Astrocyte (in vitro differentiated cells and primary cell): ENCODE data around the gene IQCK. TPM values are rescaled to one million over a fixed set of nuclear protein-coding genes. Genes with fewer than 3 reads are reported as not detected.

Source experiments
- DNase-seq: peaks from one replicate; pipeline ENCODE4 v3.0.0-alpha.2; 2010; ENCODE audit warnings: low read depth
- FAIRE-seq: peaks from 2 replicates; lab custom pipeline; 2011; peaks lifted over from hg19 to GRCh38; lab: Jason Lieb, UNC
- H2AFZ ChIP-seq: 2 replicates; pipeline ENCODE4 v1.6.0; 2012; ENCODE audit warnings: low read depth, low read length, inconsistent platforms
- H3K27ac ChIP-seq: 2 replicates; pipeline ENCODE4 v1.5.1; 2011; ENCODE audit warnings: low read depth, low read length, inconsistent platforms
- H3K27me3 ChIP-seq: 2 replicates; pipeline ENCODE4 v1.6.0; 2011; ENCODE audit warnings: low read length, inconsistent platforms; ENCODE audit not compliant: insufficient read depth
- H3K36me3 ChIP-seq: 2 replicates; pipeline ENCODE4 v1.5.1; 2011; ENCODE audit warnings: low read length, inconsistent platforms; ENCODE audit not compliant: insufficient read depth
- H3K4me1 ChIP-seq: 2 replicates; pipeline ENCODE4 v1.5.1; 2011; ENCODE audit warnings: low read length, inconsistent platforms; ENCODE audit not compliant: insufficient read depth
- H3K4me2 ChIP-seq: 2 replicates; pipeline ENCODE4 v1.6.0; 2012; ENCODE audit warnings: low read length, inconsistent platforms
- H3K4me3 ChIP-seq: 2 replicates; pipeline ENCODE4 v1.5.1; 2011; ENCODE audit warnings: low read depth, mild to moderate bottlenecking, low read length, inconsistent platforms; ENCODE audit not compliant: insufficient read depth
- H3K79me2 ChIP-seq: 2 replicates; pipeline ENCODE4 v1.6.0; 2012; ENCODE audit warnings: mild to moderate bottlenecking, low read length, inconsistent platforms; ENCODE audit not compliant: insufficient read depth
- H3K9ac ChIP-seq: 2 replicates; pipeline ENCODE4 v1.6.0; 2012; ENCODE audit warnings: mild to moderate bottlenecking, low read length, inconsistent platforms
- H3K9me3 ChIP-seq: 2 replicates; pipeline ENCODE4 v1.5.1; 2012; ENCODE audit warnings: low read depth, mild to moderate bottlenecking, low read length, inconsistent platforms; ENCODE audit not compliant: insufficient read depth
- H4K20me1 ChIP-seq: 2 replicates; pipeline ENCODE4 v1.6.0; 2012; ENCODE audit warnings: low read length, inconsistent platforms; ENCODE audit not compliant: insufficient read depth
- H3K27ac Mint-ChIP-seq: one replicate; pipeline ENCODE4 v1.8.0; 2021; ENCODE audit warnings: mild to moderate bottlenecking, mixed read lengths; ENCODE audit not compliant: unreplicated experiment
- H3K27me3 Mint-ChIP-seq: one replicate; pipeline ENCODE4 v1.8.0; 2021; ENCODE audit warnings: low read depth, mixed read lengths; ENCODE audit not compliant: unreplicated experiment
- H3K36me3 Mint-ChIP-seq: one replicate; pipeline ENCODE4 v1.8.0; 2021; ENCODE audit warnings: low read depth, mixed read lengths; ENCODE audit not compliant: unreplicated experiment
- H3K4me1 Mint-ChIP-seq: one replicate; pipeline ENCODE4 v1.8.0; 2021; ENCODE audit warnings: low read depth, mixed read lengths; ENCODE audit not compliant: unreplicated experiment
- H3K4me3 Mint-ChIP-seq: one replicate; pipeline ENCODE4 v1.8.0; 2021; ENCODE audit warnings: mild to moderate bottlenecking, moderate library complexity, mixed read lengths; ENCODE audit not compliant: unreplicated experiment
- H3K9me3 Mint-ChIP-seq: one replicate; pipeline ENCODE4 v1.8.0; 2021; ENCODE audit warnings: mild to moderate bottlenecking, mixed read lengths; ENCODE audit not compliant: unreplicated experiment
- CTCF ChIP-seq: IDR thresholded peaks from 2 replicates; pipeline ENCODE4 v1.5.1; 2011; ENCODE audit warnings: low read depth, mild to moderate bottlenecking, inconsistent platforms, low read length, moderate library complexity; ENCODE audit not compliant: insufficient read depth
- EZH2 ChIP-seq: IDR thresholded peaks from 2 replicates; pipeline ENCODE4 v1.6.1; 2012; ENCODE audit warnings: mild to moderate bottlenecking, low read length, inconsistent platforms; ENCODE audit not compliant: insufficient read depth
- total RNA-seq: library from RNA; stranded (reverse); gene quantifications from 2 replicates; pipeline ENCODE4 v1.2.1, GENCODE V29; 2021

IQCK gene
- total RNA-seq, 1 donor from 2014 or later, result 5.9 TPM

GRCh38 chr16:19680881-19681340 lies 37.2 kb upstream of the IQCK start:
- FAIRE-seq, result no peak
- H3K9me3 Mint-ChIP-seq, result peaks cover 9% of the 10 kb centered on the region
- Histone ChIP-seq H3K79me2 (no peaks in the 10 kb centered on the region), H4K20me1 (no peaks in the 10 kb centered on the region), H3K4me2 (no peak overlapping the region), H3K36me3 (peaks cover 11% of the 10 kb centered on the region), H3K4me1 (no peaks in the 10 kb centered on the region), H3K27ac (no peak overlapping the region), H3K4me3 (no peak overlapping the region), H3K9ac (no peak overlapping the region), H3K27me3 (no peaks in the 10 kb centered on the region), H3K9me3 (no peaks in the 10 kb centered on the region), H2AFZ (no peak overlapping the region)
- no peak for DNase-seq
- no peak overlapping the region for H3K27ac Mint-ChIP-seq
- H3K4me3 Mint-ChIP-seq, result no peak overlapping the region
- H3K36me3 Mint-ChIP-seq, result peaks cover 29% of the 10 kb centered on the region
- TF ChIP-seq CTCF, result no peak
- TF ChIP-seq EZH2, result no peak
- no peaks in the 10 kb centered on the region for H3K27me3 Mint-ChIP-seq
- no peaks in the 10 kb centered on the region for H3K4me1 Mint-ChIP-seq

DNA sequence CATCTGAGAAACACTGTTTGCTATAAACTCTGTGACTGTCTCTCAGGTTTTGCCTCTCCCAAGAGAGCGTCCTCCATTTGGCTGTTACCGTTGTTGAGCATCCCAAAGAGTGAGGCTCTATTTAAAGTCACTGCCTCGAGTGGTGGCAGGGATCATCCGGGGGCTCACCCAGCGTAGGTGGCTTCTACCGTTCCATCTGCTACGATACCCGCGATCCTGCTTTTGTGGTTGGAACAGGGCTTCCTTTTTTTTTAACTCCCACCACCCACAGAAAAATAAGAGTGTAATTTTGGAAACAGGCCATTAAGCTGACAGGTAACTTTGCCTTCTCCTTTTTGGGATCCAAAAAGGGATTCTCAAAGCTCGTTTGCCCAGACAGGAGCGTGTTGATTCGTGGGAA lies 36.4 kb upstream of the IQCK start:
- Mint-ChIP-seq H3K36me3 (peaks cover 30% of the 10 kb centered on the region), H3K9me3 (peaks cover 9% of the 10 kb centered on the region), H3K4me3 (no peak overlapping the region), H3K27me3 (no peaks in the 10 kb centered on the region), H3K27ac (no peak overlapping the region), H3K4me1 (peaks cover 1% of the 10 kb centered on the region)
- no peak overlapping the region for H3K9ac ChIP-seq
- no peak overlapping the region for H3K4me2 ChIP-seq
- no peak overlapping the region for H2AFZ ChIP-seq
- no peak overlapping the region for H3K27ac ChIP-seq
- H3K4me3 ChIP-seq, result no peak overlapping the region
- no peaks in the 10 kb centered on the region for H3K4me1 ChIP-seq
- no peaks in the 10 kb centered on the region for H3K27me3 ChIP-seq
- no peak for TF ChIP-seq EZH2
- TF ChIP-seq CTCF, result no peak
- peaks cover 11% of the 10 kb centered on the region for H3K36me3 ChIP-seq
- no peak for DNase-seq
- H4K20me1 ChIP-seq, result no peaks in the 10 kb centered on the region
- H3K9me3 ChIP-seq, result no peaks in the 10 kb centered on the region
- H3K79me2 ChIP-seq, result no peaks in the 10 kb centered on the region
- no peak for FAIRE-seq

GRCh38 chr16:19683453-19684236 lies 34.4 kb upstream of the IQCK start:
- Histone ChIP-seq H4K20me1 (no peaks in the 10 kb centered on the region), H3K27me3 (no peaks in the 10 kb centered on the region), H3K27ac (no peak overlapping the region), H2AFZ (no peak overlapping the region), H3K4me2 (no peak overlapping the region), H3K9ac (no peak overlapping the region), H3K79me2 (no peaks in the 10 kb centered on the region), H3K36me3 (peaks cover 11% of the 10 kb centered on the region), H3K4me1 (no peaks in the 10 kb centered on the region), H3K9me3 (no peaks in the 10 kb centered on the region), H3K4me3 (no peak overlapping the region)
- FAIRE-seq (no peak), DNase-seq (no peak)
- Mint-ChIP-seq H3K4me3 (no peak overlapping the region), H3K9me3 (peaks cover 9% of the 10 kb centered on the region), H3K27me3 (no peaks in the 10 kb centered on the region), H3K36me3 (peaks cover 35% of the 10 kb centered on the region), H3K4me1 (peaks cover 8% of the 10 kb centered on the region), H3K27ac (no peak overlapping the region)
- TF ChIP-seq EZH2 (no peak), CTCF (no peak)
